Ishikawa (cell line): ENCODE results near the gene GPR15LG.

Experiments used
- CEBPB ChIP-seq: IDR thresholded peaks from 2 replicates; pipeline ENCODE4 v1.6.1; 2012
- CREB1 ChIP-seq: IDR thresholded peaks from 2 replicates; pipeline ENCODE4 v1.6.1; 2012; ENCODE audit warnings: low read depth
- EGR1 ChIP-seq: IDR thresholded peaks from 2 replicates; pipeline ENCODE4 v1.6.1; 2012
- EP300 ChIP-seq: IDR thresholded peaks from 2 replicates; pipeline ENCODE4 v1.6.1; 2012; ENCODE audit warnings: borderline replicate concordance
- FOXM1 ChIP-seq: IDR thresholded peaks from 2 replicates; pipeline ENCODE4 v1.6.1; 2012; ENCODE audit warnings: low read depth, borderline replicate concordance
- NFIC ChIP-seq: IDR thresholded peaks from 2 replicates; pipeline ENCODE4 v1.6.1; 2012
- RAD21 ChIP-seq: IDR thresholded peaks from 2 replicates; pipeline ENCODE4 v1.6.1; 2012; ENCODE audit warnings: low read depth
- TAF1 ChIP-seq: IDR thresholded peaks from 2 replicates; pipeline ENCODE4 v1.6.1; 2012; ENCODE audit warnings: low read depth, mild to moderate bottlenecking
- TCF12 ChIP-seq: IDR thresholded peaks from 2 replicates; pipeline ENCODE4 v1.6.1; 2012; ENCODE audit warnings: low read depth
- TEAD4 ChIP-seq: IDR thresholded peaks from 2 replicates; pipeline ENCODE4 v1.6.1; 2012
- YY1 ChIP-seq: IDR thresholded peaks from 2 replicates; pipeline ENCODE4 v1.6.1; 2012; ENCODE audit warnings: low read depth
- ZBTB7A ChIP-seq: IDR thresholded peaks from 2 replicates; pipeline ENCODE4 v1.6.1; 2012; ENCODE audit warnings: low read depth
- TF ChIP-seq, protein P1 (sequence below): IDR thresholded peaks from 2 replicates; pipeline ENCODE4 v1.6.1; 2012
- TF ChIP-seq, protein P2 (sequence below): IDR thresholded peaks from 2 replicates; pipeline ENCODE4 v1.6.1; 2012; ENCODE audit warnings: low read depth, mild to moderate bottlenecking
- TF ChIP-seq, protein P3 (sequence below): IDR thresholded peaks from 2 replicates; pipeline ENCODE4 v1.6.1; 2012

The GPR15LG gene

DNA sequence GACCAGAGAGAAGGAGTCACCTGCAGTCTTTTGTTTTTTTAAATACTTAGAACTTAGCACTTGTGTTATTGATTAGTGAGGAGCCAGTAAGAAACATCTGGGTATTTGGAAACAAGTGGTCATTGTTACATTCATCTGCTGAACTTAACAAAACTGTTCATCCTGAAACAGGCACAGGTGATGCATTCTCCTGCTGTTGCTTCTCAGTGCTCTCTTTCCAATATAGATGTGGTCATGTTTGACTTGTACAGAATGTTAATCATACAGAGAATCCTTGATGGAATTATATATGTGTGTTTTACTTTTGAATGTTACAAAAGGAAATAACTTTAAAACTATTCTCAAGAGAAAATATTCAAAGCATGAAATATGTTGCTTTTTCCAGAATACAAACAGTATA, 20.8 kb upstream of the GPR15LG start:
- no peak for TF ChIP-seq EGR1

DNA sequence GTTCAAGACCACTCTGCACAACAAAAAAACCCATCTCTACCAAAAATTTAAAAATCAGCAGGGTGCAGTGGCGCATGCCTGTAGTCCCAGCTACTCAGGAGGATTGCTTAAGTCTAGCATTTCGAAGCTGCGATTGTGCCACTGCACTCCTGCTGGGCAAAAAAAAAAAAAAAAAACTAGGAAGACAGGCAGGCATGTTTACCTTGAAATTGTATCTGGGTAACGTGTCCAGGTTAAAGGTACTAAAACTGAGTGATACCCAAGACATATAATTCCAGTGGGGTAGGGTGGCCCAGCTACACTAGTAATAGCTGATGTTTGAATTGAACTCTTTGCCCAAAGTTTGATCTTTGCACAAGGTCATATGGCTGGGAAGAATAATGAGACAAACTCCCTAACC, 18.1 kb upstream of the GPR15LG start:
- no peak for TF ChIP-seq CEBPB
- TF ChIP-seq CREB1, result no peak
- no peak for TF ChIP-seq EP300
- TF ChIP-seq YY1, result no peak
- TF ChIP-seq, protein P1, sequence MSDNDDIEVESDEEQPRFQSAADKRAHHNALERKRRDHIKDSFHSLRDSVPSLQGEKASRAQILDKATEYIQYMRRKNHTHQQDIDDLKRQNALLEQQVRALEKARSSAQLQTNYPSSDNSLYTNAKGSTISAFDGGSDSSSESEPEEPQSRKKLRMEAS, result no peak
- TF ChIP-seq, protein P2, sequence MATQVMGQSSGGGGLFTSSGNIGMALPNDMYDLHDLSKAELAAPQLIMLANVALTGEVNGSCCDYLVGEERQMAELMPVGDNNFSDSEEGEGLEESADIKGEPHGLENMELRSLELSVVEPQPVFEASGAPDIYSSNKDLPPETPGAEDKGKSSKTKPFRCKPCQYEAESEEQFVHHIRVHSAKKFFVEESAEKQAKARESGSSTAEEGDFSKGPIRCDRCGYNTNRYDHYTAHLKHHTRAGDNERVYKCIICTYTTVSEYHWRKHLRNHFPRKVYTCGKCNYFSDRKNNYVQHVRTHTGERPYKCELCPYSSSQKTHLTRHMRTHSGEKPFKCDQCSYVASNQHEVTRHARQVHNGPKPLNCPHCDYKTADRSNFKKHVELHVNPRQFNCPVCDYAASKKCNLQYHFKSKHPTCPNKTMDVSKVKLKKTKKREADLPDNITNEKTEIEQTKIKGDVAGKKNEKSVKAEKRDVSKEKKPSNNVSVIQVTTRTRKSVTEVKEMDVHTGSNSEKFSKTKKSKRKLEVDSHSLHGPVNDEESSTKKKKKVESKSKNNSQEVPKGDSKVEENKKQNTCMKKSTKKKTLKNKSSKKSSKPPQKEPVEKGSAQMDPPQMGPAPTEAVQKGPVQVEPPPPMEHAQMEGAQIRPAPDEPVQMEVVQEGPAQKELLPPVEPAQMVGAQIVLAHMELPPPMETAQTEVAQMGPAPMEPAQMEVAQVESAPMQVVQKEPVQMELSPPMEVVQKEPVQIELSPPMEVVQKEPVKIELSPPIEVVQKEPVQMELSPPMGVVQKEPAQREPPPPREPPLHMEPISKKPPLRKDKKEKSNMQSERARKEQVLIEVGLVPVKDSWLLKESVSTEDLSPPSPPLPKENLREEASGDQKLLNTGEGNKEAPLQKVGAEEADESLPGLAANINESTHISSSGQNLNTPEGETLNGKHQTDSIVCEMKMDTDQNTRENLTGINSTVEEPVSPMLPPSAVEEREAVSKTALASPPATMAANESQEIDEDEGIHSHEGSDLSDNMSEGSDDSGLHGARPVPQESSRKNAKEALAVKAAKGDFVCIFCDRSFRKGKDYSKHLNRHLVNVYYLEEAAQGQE, result no peak
- no peak for TF ChIP-seq TAF1
- no peak for TF ChIP-seq NFIC
- no peak for TF ChIP-seq FOXM1
- no peak for TF ChIP-seq EGR1
- TF ChIP-seq TCF12, result no peak
- TF ChIP-seq, protein P3, sequence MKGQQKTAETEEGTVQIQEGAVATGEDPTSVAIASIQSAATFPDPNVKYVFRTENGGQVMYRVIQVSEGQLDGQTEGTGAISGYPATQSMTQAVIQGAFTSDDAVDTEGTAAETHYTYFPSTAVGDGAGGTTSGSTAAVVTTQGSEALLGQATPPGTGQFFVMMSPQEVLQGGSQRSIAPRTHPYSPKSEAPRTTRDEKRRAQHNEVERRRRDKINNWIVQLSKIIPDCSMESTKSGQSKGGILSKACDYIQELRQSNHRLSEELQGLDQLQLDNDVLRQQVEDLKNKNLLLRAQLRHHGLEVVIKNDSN, result no peak
- TF ChIP-seq RAD21, result no peak
- TF ChIP-seq TEAD4, result no peak
- no peak for TF ChIP-seq ZBTB7A

DNA sequence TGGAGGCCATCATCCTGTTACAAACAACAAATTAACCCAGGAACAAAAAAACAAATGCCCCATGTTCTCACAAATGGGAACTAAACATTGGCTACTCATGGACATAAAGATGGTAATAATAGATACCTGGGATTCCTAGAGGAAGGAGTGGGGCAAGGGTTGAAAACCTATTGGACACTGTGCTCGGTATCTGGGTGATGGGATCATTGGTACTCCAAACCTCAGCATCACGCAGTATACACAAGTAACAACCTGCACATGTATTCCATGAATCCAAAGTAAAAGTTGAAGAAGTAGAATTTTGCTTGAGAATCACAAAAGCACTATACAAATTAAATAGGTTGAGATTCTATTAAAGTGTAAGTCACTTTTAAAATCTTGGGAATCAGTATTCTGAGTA, 17.6 kb upstream of the GPR15LG start:
- TF ChIP-seq EP300, result no peak
- no peak for TF ChIP-seq CEBPB
- TF ChIP-seq, protein P3, result no peak
- TF ChIP-seq CREB1, result no peak

DNA sequence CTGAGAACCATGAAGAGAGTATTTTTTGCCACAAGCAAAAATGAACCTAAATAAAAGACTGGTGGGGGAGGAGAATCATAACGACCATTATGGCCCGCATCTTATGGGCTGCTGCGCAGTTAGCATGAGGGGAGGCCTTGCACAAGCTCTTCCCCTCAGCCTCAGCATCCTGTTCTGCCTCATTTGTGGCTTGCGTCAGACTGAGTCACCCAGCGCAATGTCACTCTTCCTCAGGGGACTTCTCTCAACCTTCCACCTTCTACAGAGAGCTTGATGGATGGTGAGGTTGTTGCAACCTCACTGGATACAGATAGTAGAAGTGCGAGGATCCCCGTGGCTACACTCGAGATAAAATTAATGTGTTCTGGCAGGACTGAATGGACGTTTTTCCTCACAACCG, 16.8 kb upstream of the GPR15LG start:
- TF ChIP-seq FOXM1 (no peak), EGR1 (no peak), ZBTB7A (no peak)

DNA sequence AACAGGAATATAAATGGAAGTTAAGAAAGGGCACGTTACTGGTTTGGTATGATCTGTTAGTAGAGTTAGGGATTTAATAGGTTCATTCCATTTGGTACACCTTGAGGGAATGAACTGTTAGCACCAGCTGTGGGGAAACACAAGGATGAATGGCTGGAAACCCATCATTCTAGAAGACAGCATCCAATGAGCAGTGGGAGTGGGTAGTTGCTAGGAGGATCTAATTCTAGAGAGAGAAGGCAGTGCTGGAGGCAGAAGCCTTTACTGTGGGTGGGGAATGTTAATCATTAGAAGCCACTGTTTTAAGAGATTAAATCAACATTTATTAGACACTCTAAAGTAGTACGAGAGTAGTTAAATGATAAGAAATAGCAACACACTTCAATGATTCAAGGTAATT, 15.5 kb upstream of the GPR15LG start:
- TF ChIP-seq NFIC (no peak), YY1 (no peak), ZBTB7A (no peak), TAF1 (no peak), EP300 (no peak), FOXM1 (no peak), CREB1 (no peak), TCF12 (no peak), EGR1 (no peak), RAD21 (no peak), TEAD4 (no peak), CEBPB (no peak)
- TF ChIP-seq, protein P1, result no peak
- TF ChIP-seq, protein P3, result no peak
- TF ChIP-seq, protein P2, result no peak

DNA sequence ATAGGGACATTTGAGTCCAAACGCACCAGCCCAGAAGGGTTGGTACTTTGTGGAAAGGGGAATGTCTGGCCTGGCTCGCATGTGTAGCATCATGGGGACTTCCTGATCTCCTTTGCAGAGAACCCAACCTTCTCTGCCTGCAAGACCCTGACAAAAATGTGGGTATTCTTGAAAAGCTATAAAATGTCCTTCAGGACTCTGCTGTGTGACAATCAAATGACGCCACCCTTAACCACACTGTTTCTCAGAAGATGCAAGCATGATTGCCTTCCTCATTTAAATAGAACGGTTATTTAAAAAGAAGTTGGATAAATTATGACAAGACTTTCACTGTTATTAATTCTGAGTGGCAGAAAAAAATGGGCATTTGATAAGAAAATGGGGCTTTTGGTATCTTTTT, 15.1 kb upstream of the GPR15LG start:
- TF ChIP-seq, protein P1, result no peak
- TF ChIP-seq CREB1, result no peak
- TF ChIP-seq ZBTB7A, result no peak
- no peak for TF ChIP-seq FOXM1
- TF ChIP-seq, protein P2, result no peak
- no peak for TF ChIP-seq CEBPB
- no peak for TF ChIP-seq RAD21
- no peak for TF ChIP-seq NFIC
- TF ChIP-seq, protein P3, result no peak
- no peak for TF ChIP-seq EP300
- no peak for TF ChIP-seq YY1
